ENCODE data around the gene ARIH1.
A peak's percentile ranks its signal among the peaks of the same experiment; 100 is the strongest.
"Not testable (repeated sequence)": the region's sequence is repeated elsewhere in the genome, so short reads cannot be mapped to it uniquely, and the experiment has no call there.

The ARIH1 gene

GRCh38 chr15:72473614-72474465 lies at the start of gene ARIH1:
TSS of gene ARIH1 (plus strand) at chr15:72474330. CDS start at chr15:72474640, 310 bp downstream.
- Histone ChIP-seq H3K4me3 (ENCODE audit: low read length) (peak within 1 kb of the TSS; percentile 89), H3K4me1 (ENCODE audit: control insufficient read depth, insufficient read depth, low read length) (peaks cover 35% of the 10 kb centered on the region), H3K9me3 (ENCODE audit: control insufficient read depth, low read length) (no peaks in the 10 kb centered on the region), H3K27me3 (replicated peaks; ENCODE audit: control insufficient read depth, insufficient read depth, low read length) (no peaks in the 10 kb centered on the region), H3K36me3 (ENCODE audit: control insufficient read depth, insufficient read depth, low read length, severe bottlenecking) (peaks cover 21% of the 10 kb centered on the region), H3K9ac (ENCODE audit: low read length) (peak within 1 kb of the TSS; percentile 100)
- DNase-seq (ENCODE audit: low read depth), result peak; percentile 98

GRCh38 chr15:72426753-72427152 lies 47.4 kb upstream of the ARIH1 start:
- H3K36me3 ChIP-seq (ENCODE audit: control insufficient read depth, insufficient read depth, low read length, severe bottlenecking), result no peaks in the 10 kb centered on the region
- no peaks in the 10 kb centered on the region for H3K27me3 ChIP-seq (replicated peaks; ENCODE audit: control insufficient read depth, insufficient read depth, low read length)
- H3K9ac ChIP-seq (ENCODE audit: low read length), result no peak overlapping the region
- H3K9me3 ChIP-seq (ENCODE audit: control insufficient read depth, low read length), result peaks cover 33% of the 10 kb centered on the region
- no peak for DNase-seq (ENCODE audit: low read depth)
- no peaks in the 10 kb centered on the region for H3K4me1 ChIP-seq (ENCODE audit: control insufficient read depth, insufficient read depth, low read length)
- H3K4me3 ChIP-seq (ENCODE audit: low read length), result no peak overlapping the region

GRCh38 chr15:72437650-72438316 lies 36.3 kb upstream of the ARIH1 start:
- Histone ChIP-seq H3K4me1 (ENCODE audit: control insufficient read depth, insufficient read depth, low read length) (no peaks in the 10 kb centered on the region), H3K9ac (ENCODE audit: low read length) (no peak overlapping the region), H3K9me3 (ENCODE audit: control insufficient read depth, low read length) (peaks cover 23% of the 10 kb centered on the region), H3K27me3 (replicated peaks; ENCODE audit: control insufficient read depth, insufficient read depth, low read length) (peaks cover 4% of the 10 kb centered on the region), H3K4me3 (ENCODE audit: low read length) (peak overlapping the region; percentile 15), H3K36me3 (ENCODE audit: control insufficient read depth, insufficient read depth, low read length, severe bottlenecking) (no peaks in the 10 kb centered on the region)
- no peak for DNase-seq (ENCODE audit: low read depth)

DNA sequence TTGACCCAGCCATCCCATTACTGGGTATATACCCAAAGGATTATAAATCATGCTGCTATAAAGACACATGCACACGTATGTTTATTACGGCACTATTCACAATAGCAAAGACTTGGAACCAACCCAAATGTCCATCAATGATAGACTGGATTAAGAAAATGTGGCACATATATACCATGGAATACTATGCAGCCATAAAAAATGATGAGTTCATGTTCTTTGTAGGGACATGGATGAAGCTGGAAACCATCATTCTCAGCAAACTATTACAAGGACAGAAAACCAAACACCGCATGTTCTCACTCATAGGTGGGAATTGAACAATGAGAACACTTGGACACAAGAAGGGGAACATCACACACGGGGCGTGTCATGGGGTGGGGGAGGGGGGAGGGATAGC lies 31.3 kb upstream of the ARIH1 start:
- not testable (repeated sequence) for H3K27me3 ChIP-seq (replicated peaks; ENCODE audit: control insufficient read depth, insufficient read depth, low read length); H3K4me1 ChIP-seq (ENCODE audit: control insufficient read depth, insufficient read depth, low read length); DNase-seq (ENCODE audit: low read depth); H3K9ac ChIP-seq (ENCODE audit: low read length); H3K36me3 ChIP-seq (ENCODE audit: control insufficient read depth, insufficient read depth, low read length, severe bottlenecking); H3K4me3 ChIP-seq (ENCODE audit: low read length); H3K9me3 ChIP-seq (ENCODE audit: control insufficient read depth, low read length)

DNA sequence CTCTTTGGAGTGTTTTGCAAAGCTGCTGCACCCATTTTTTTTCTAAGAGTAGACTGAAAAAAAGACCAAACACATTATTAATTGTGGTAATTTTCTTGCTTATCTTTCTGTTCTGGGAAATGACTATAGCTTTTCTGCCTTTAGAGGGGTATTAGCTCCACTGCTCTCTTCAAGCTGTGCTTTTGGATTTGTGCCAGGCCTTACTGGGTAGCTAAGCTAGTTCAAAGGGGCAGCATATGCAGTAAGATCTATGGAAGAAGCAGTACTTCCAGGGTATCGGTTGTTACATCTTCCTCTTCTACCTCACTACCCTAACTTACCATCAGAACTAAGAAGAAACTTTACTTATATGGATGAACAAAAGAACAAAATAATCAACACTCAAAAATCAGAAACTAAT lies 28.7 kb upstream of the ARIH1 start:
- H3K36me3 ChIP-seq (ENCODE audit: control insufficient read depth, insufficient read depth, low read length, severe bottlenecking), result no peaks in the 10 kb centered on the region
- no peaks in the 10 kb centered on the region for H3K27me3 ChIP-seq (replicated peaks; ENCODE audit: control insufficient read depth, insufficient read depth, low read length)
- DNase-seq (ENCODE audit: low read depth), result no peak
- no peak overlapping the region for H3K9ac ChIP-seq (ENCODE audit: low read length)
- no peak overlapping the region for H3K4me3 ChIP-seq (ENCODE audit: low read length)
- no peaks in the 10 kb centered on the region for H3K4me1 ChIP-seq (ENCODE audit: control insufficient read depth, insufficient read depth, low read length)
- H3K9me3 ChIP-seq (ENCODE audit: control insufficient read depth, low read length), result no peaks in the 10 kb centered on the region

GRCh38 chr15:72450805-72451204 lies 23.3 kb upstream of the ARIH1 start:
- no peak overlapping the region for H3K4me3 ChIP-seq (ENCODE audit: low read length)
- H3K27me3 ChIP-seq (replicated peaks; ENCODE audit: control insufficient read depth, insufficient read depth, low read length), result no peaks in the 10 kb centered on the region
- no peak overlapping the region for H3K9ac ChIP-seq (ENCODE audit: low read length)
- no peaks in the 10 kb centered on the region for H3K9me3 ChIP-seq (ENCODE audit: control insufficient read depth, low read length)
- no peaks in the 10 kb centered on the region for H3K36me3 ChIP-seq (ENCODE audit: control insufficient read depth, insufficient read depth, low read length, severe bottlenecking)
- no peak for DNase-seq (ENCODE audit: low read depth)
- no peaks in the 10 kb centered on the region for H3K4me1 ChIP-seq (ENCODE audit: control insufficient read depth, insufficient read depth, low read length)

DNA sequence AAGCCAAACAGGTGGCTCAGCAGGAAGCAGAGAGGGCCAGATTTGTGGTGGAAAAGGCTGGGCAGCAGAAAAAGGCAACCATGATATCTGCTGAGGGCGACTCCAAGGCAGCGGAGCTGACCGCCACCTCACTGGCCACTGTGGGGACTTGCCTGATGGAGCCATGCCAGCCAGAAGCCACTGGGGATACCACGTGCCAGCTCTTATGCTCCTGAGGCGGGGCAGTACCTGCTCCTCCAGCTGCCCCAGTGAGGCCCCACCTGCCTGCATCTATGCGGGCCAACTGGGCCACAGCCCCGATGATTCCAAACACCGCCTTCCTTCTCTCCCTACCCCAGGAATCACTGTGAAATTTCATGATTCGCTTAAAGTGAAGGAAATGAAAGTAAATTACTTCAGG lies 22.9 kb upstream of the ARIH1 start:
- Histone ChIP-seq H3K9ac (ENCODE audit: low read length) (no peak overlapping the region), H3K4me3 (ENCODE audit: low read length) (no peak overlapping the region), H3K27me3 (replicated peaks; ENCODE audit: control insufficient read depth, insufficient read depth, low read length) (no peaks in the 10 kb centered on the region), H3K9me3 (ENCODE audit: control insufficient read depth, low read length) (no peaks in the 10 kb centered on the region), H3K36me3 (ENCODE audit: control insufficient read depth, insufficient read depth, low read length, severe bottlenecking) (no peaks in the 10 kb centered on the region), H3K4me1 (ENCODE audit: control insufficient read depth, insufficient read depth, low read length) (no peaks in the 10 kb centered on the region)
- no peak for DNase-seq (ENCODE audit: low read depth)

DNA sequence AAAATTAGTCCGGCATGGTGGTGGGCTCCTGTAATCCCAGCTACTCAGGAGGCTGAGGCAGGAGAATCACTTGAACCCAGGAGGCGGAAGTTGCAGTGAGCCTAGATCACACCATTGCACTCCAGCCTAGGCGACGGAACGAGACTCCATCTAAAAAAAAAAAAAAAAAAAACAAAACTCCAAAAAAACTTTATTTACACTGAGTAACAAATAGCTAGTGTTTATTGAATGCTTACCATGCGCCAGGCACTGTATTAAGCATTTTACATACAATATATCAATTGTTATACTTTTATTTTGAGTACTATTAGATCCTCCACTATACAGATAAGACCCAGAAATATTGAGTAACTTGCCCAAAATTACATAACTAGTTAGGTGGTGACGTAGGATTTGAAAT lies 17.4 kb upstream of the ARIH1 start:
- H3K9ac ChIP-seq (ENCODE audit: low read length), result no peak overlapping the region
- no peaks in the 10 kb centered on the region for H3K27me3 ChIP-seq (replicated peaks; ENCODE audit: control insufficient read depth, insufficient read depth, low read length)
- no peak overlapping the region for H3K4me3 ChIP-seq (ENCODE audit: low read length)
- DNase-seq (ENCODE audit: low read depth), result no peak
- no peaks in the 10 kb centered on the region for H3K9me3 ChIP-seq (ENCODE audit: control insufficient read depth, low read length)
- H3K36me3 ChIP-seq (ENCODE audit: control insufficient read depth, insufficient read depth, low read length, severe bottlenecking), result no peaks in the 10 kb centered on the region
- no peaks in the 10 kb centered on the region for H3K4me1 ChIP-seq (ENCODE audit: control insufficient read depth, insufficient read depth, low read length)

DNA sequence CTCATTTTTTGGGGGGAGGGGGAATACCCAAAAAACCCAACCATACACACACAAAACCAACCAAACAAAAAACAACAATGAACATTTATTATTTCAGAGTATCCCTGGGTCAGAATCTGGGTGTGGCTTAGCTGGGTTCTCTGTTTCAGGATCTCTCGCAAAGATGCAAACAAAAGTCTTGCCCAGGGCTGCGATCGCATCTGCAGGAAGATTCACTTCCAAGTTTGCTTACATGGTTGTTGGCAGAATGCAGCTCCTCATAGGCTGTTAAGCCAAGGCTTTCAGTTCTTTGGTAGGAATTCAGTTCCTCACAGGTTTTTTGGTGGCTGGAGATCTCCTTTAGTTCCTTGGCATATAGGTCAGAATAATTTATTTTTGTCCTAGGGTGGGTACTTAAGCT lies 13.7 kb upstream of the ARIH1 start:
- Histone ChIP-seq H3K27me3 (replicated peaks; ENCODE audit: control insufficient read depth, insufficient read depth, low read length) (no peaks in the 10 kb centered on the region), H3K9ac (ENCODE audit: low read length) (no peak overlapping the region), H3K4me3 (ENCODE audit: low read length) (no peak overlapping the region), H3K36me3 (ENCODE audit: control insufficient read depth, insufficient read depth, low read length, severe bottlenecking) (no peaks in the 10 kb centered on the region), H3K4me1 (ENCODE audit: control insufficient read depth, insufficient read depth, low read length) (no peaks in the 10 kb centered on the region), H3K9me3 (ENCODE audit: control insufficient read depth, low read length) (no peaks in the 10 kb centered on the region)
- DNase-seq (ENCODE audit: low read depth), result no peak

GRCh38 chr15:72463702-72464101 lies 10.4 kb upstream of the ARIH1 start:
- H3K4me3 ChIP-seq (ENCODE audit: low read length), result no peak overlapping the region
- DNase-seq (ENCODE audit: low read depth), result no peak

GRCh38 chr15:72464251-72464650 lies 9.9 kb upstream of the ARIH1 start:
- no peaks in the 10 kb centered on the region for H3K4me1 ChIP-seq (ENCODE audit: control insufficient read depth, insufficient read depth, low read length)
- H3K4me3 ChIP-seq (ENCODE audit: low read length), result no peak overlapping the region
- H3K9me3 ChIP-seq (ENCODE audit: control insufficient read depth, low read length), result no peaks in the 10 kb centered on the region
- no peaks in the 10 kb centered on the region for H3K27me3 ChIP-seq (replicated peaks; ENCODE audit: control insufficient read depth, insufficient read depth, low read length)
- no peak for DNase-seq (ENCODE audit: low read depth)
- H3K36me3 ChIP-seq (ENCODE audit: control insufficient read depth, insufficient read depth, low read length, severe bottlenecking), result no peaks in the 10 kb centered on the region
- H3K9ac ChIP-seq (ENCODE audit: low read length), result no peak overlapping the region

More at GRCh38 chr15:72463702-72464101, 10.4 kb upstream of the ARIH1 start:
- Histone ChIP-seq H3K4me1 (ENCODE audit: control insufficient read depth, insufficient read depth, low read length) (no peaks in the 10 kb centered on the region), H3K9ac (ENCODE audit: low read length) (no peak overlapping the region), H3K9me3 (ENCODE audit: control insufficient read depth, low read length) (no peaks in the 10 kb centered on the region), H3K27me3 (replicated peaks; ENCODE audit: control insufficient read depth, insufficient read depth, low read length) (no peaks in the 10 kb centered on the region), H3K36me3 (ENCODE audit: control insufficient read depth, insufficient read depth, low read length, severe bottlenecking) (no peaks in the 10 kb centered on the region)
